ENCODE results near the gene RAPGEF6.
"Not testable (repeated sequence)": the region's sequence is repeated elsewhere in the genome, so short reads cannot be mapped to it uniquely, and the experiment has no call there.

RAPGEF6 gene

GRCh38 chr5:131608597-131608996, 26.4 kb downstream of the RAPGEF6 start:
- Histone ChIP-seq H3K36me3 (ENCODE audit: control insufficient read depth, insufficient read depth, low read length) (peaks cover 4% of the 10 kb centered on the region), H3K4me1 (ENCODE audit: control insufficient read depth, insufficient read depth, low read length, poor library complexity, severe bottlenecking) (peaks cover 25% of the 10 kb centered on the region), H3K9me3 (ENCODE audit: control insufficient read depth, low read length) (no peaks in the 10 kb centered on the region), H3K4me3 (ENCODE audit: extremely low read depth, insufficient read depth, low read length, poor library complexity, severe bottlenecking) (no peak overlapping the region), H3K27ac (ENCODE audit: low read depth, low read length, severe bottlenecking) (no peak overlapping the region)
- WGBS, 2 experiments (ENCODE audit: insufficient coverage in 2 of 2): 79 to 89% methylated on average over 2 to 4 of the region's 5 CpGs

- WGBS, 2 experiments (ENCODE audit: insufficient coverage in 2 of 2): 94 to 100% methylated on average over 1 to 2 of the region's 4 CpGs
- H3K36me3 ChIP-seq (ENCODE audit: control insufficient read depth, insufficient read depth, low read length): peaks cover 3% of the 10 kb centered on the region
These were observed 27.0 kb downstream of the RAPGEF6 start for GRCh38 chr5:131607903-131608540.

GRCh38 chr5:131607418-131607817, 27.6 kb downstream of the RAPGEF6 start:
- Histone ChIP-seq H3K4me1 (ENCODE audit: control insufficient read depth, insufficient read depth, low read length, poor library complexity, severe bottlenecking) (peaks cover 25% of the 10 kb centered on the region), H3K4me3 (ENCODE audit: extremely low read depth, insufficient read depth, low read length, poor library complexity, severe bottlenecking) (no peak overlapping the region), H3K9me3 (ENCODE audit: control insufficient read depth, low read length) (no peaks in the 10 kb centered on the region), H3K36me3 (ENCODE audit: control insufficient read depth, insufficient read depth, low read length) (peaks cover 6% of the 10 kb centered on the region), H3K27ac (ENCODE audit: low read depth, low read length, severe bottlenecking) (no peak overlapping the region)
- 93 to 100% methylated on average over 1 to 3 of the region's 4 CpGs for WGBS, 2 experiments (ENCODE audit: insufficient coverage in 2 of 2)

More at GRCh38 chr5:131607903-131608540, 27.0 kb downstream of the RAPGEF6 start:
- Histone ChIP-seq H3K4me3 (ENCODE audit: extremely low read depth, insufficient read depth, low read length, poor library complexity, severe bottlenecking) (no peak overlapping the region), H3K27ac (ENCODE audit: low read depth, low read length, severe bottlenecking) (no peak overlapping the region), H3K4me1 (ENCODE audit: control insufficient read depth, insufficient read depth, low read length, poor library complexity, severe bottlenecking) (peaks cover 25% of the 10 kb centered on the region), H3K9me3 (ENCODE audit: control insufficient read depth, low read length) (no peaks in the 10 kb centered on the region)

- Histone ChIP-seq H3K36me3 (ENCODE audit: control insufficient read depth, insufficient read depth, low read length) (peaks cover 15% of the 10 kb centered on the region), H3K4me1 (ENCODE audit: control insufficient read depth, insufficient read depth, low read length, poor library complexity, severe bottlenecking) (peaks cover 11% of the 10 kb centered on the region), H3K9me3 (ENCODE audit: control insufficient read depth, low read length) (no peaks in the 10 kb centered on the region), H3K27ac (ENCODE audit: low read depth, low read length, severe bottlenecking) (no peak overlapping the region), H3K4me3 (ENCODE audit: extremely low read depth, insufficient read depth, low read length, poor library complexity, severe bottlenecking) (no peak overlapping the region)
- WGBS, 2 experiments (ENCODE audit: insufficient coverage in 2 of 2): no CpG with 5 or more reads among the region's 2 CpGs
These were observed 29.9 kb downstream of the RAPGEF6 start for GRCh38 chr5:131605086-131605485.

GRCh38 chr5:131595088-131596033, 39.7 kb downstream of the RAPGEF6 start:
- peaks cover 10% of the 10 kb centered on the region for H3K9me3 ChIP-seq (ENCODE audit: control insufficient read depth, low read length)
- 89 to 94% methylated on average over 3 to 5 of the region's 8 CpGs for WGBS, 2 experiments (ENCODE audit: insufficient coverage in 2 of 2)
- no peak overlapping the region for H3K27ac ChIP-seq (ENCODE audit: low read depth, low read length, severe bottlenecking)
- peaks cover 13% of the 10 kb centered on the region for H3K36me3 ChIP-seq (ENCODE audit: control insufficient read depth, insufficient read depth, low read length)
- H3K4me3 ChIP-seq (ENCODE audit: extremely low read depth, insufficient read depth, low read length, poor library complexity, severe bottlenecking): no peak overlapping the region
- peaks cover 4% of the 10 kb centered on the region for H3K4me1 ChIP-seq (ENCODE audit: control insufficient read depth, insufficient read depth, low read length, poor library complexity, severe bottlenecking)

GRCh38 chr5:131593921-131594320, 41.1 kb downstream of the RAPGEF6 start:
- WGBS, 2 experiments (ENCODE audit: insufficient coverage in 2 of 2): 89 to 100% methylated on average over 2 of the region's 2 CpGs
- H3K9me3 ChIP-seq (ENCODE audit: control insufficient read depth, low read length): peaks cover 10% of the 10 kb centered on the region

GRCh38 chr5:131593436-131593835, 41.6 kb downstream of the RAPGEF6 start:
- not testable (repeated sequence) for H3K27ac ChIP-seq (ENCODE audit: low read depth, low read length, severe bottlenecking); H3K4me1 ChIP-seq (ENCODE audit: control insufficient read depth, insufficient read depth, low read length, poor library complexity, severe bottlenecking); H3K4me3 ChIP-seq (ENCODE audit: extremely low read depth, insufficient read depth, low read length, poor library complexity, severe bottlenecking)
- 91 to 93% methylated on average over 2 of the region's 2 CpGs for WGBS, 2 experiments (ENCODE audit: insufficient coverage in 2 of 2)
- H3K9me3 ChIP-seq (ENCODE audit: control insufficient read depth, low read length): peaks cover 10% of the 10 kb centered on the region
- peaks cover 13% of the 10 kb centered on the region for H3K36me3 ChIP-seq (ENCODE audit: control insufficient read depth, insufficient read depth, low read length)

More at GRCh38 chr5:131593921-131594320, 41.1 kb downstream of the RAPGEF6 start:
- no peak overlapping the region for H3K27ac ChIP-seq (ENCODE audit: low read depth, low read length, severe bottlenecking)
- peaks cover 10% of the 10 kb centered on the region for H3K4me1 ChIP-seq (ENCODE audit: control insufficient read depth, insufficient read depth, low read length, poor library complexity, severe bottlenecking)
- peaks cover 13% of the 10 kb centered on the region for H3K36me3 ChIP-seq (ENCODE audit: control insufficient read depth, insufficient read depth, low read length)
- no peak overlapping the region for H3K4me3 ChIP-seq (ENCODE audit: extremely low read depth, insufficient read depth, low read length, poor library complexity, severe bottlenecking)

- Histone ChIP-seq H3K4me3 (ENCODE audit: extremely low read depth, insufficient read depth, low read length, poor library complexity, severe bottlenecking) (no peak overlapping the region), H3K9me3 (ENCODE audit: control insufficient read depth, low read length) (peaks cover 6% of the 10 kb centered on the region), H3K36me3 (ENCODE audit: control insufficient read depth, insufficient read depth, low read length) (peaks cover 15% of the 10 kb centered on the region), H3K4me1 (ENCODE audit: control insufficient read depth, insufficient read depth, low read length, poor library complexity, severe bottlenecking) (peaks cover 10% of the 10 kb centered on the region), H3K27ac (ENCODE audit: low read depth, low read length, severe bottlenecking) (peak overlapping the region; percentile 45)
- WGBS, 2 experiments (ENCODE audit: insufficient coverage in 2 of 2): 88 to 92% methylated on average over 4 of the region's 5 CpGs
These were observed 45.3 kb downstream of the RAPGEF6 start for GRCh38 chr5:131589510-131590348.

- Histone ChIP-seq H3K36me3 (ENCODE audit: control insufficient read depth, insufficient read depth, low read length) (peaks cover 15% of the 10 kb centered on the region), H3K9me3 (ENCODE audit: control insufficient read depth, low read length) (no peaks in the 10 kb centered on the region), H3K27ac (ENCODE audit: low read depth, low read length, severe bottlenecking) (no peak overlapping the region), H3K4me3 (ENCODE audit: extremely low read depth, insufficient read depth, low read length, poor library complexity, severe bottlenecking) (no peak overlapping the region), H3K4me1 (ENCODE audit: control insufficient read depth, insufficient read depth, low read length, poor library complexity, severe bottlenecking) (peaks cover 6% of the 10 kb centered on the region)
- WGBS, 2 experiments (ENCODE audit: insufficient coverage in 2 of 2): 92% methylated on average over 2 of the region's 2 CpGs; no CpG with 5 or more reads in 1 of the 2 experiments
These were observed 47.5 kb downstream of the RAPGEF6 start for GRCh38 chr5:131587541-131587940.

- H3K9me3 ChIP-seq (ENCODE audit: control insufficient read depth, low read length): peaks cover 9% of the 10 kb centered on the region
- WGBS, 2 experiments (ENCODE audit: insufficient coverage in 2 of 2): 100% methylated on average over 1 of the region's 1 CpG
- H3K4me1 ChIP-seq (ENCODE audit: control insufficient read depth, insufficient read depth, low read length, poor library complexity, severe bottlenecking): no peaks in the 10 kb centered on the region
- peaks cover 27% of the 10 kb centered on the region for H3K36me3 ChIP-seq (ENCODE audit: control insufficient read depth, insufficient read depth, low read length)
- no peak overlapping the region for H3K27ac ChIP-seq (ENCODE audit: low read depth, low read length, severe bottlenecking)
- no peak overlapping the region for H3K4me3 ChIP-seq (ENCODE audit: extremely low read depth, insufficient read depth, low read length, poor library complexity, severe bottlenecking)
These were observed 53.3 kb downstream of the RAPGEF6 start for GRCh38 chr5:131581702-131582101.

All from mesodermal cell (in vitro differentiated cells).